Fibroblast of peridontal ligament (primary cell): Measurements from ENCODE around the gene SRPRB.

Source experiments
- DNase-seq: peaks from one replicate; pipeline ENCODE4 v3.0.0-alpha.2; 2010; ENCODE audit errors: extremely low read depth

Gene SRPRB

GRCh38 chr3:133866141-133866540 is 60.5 kb downstream of the SRPRB start:
- DNase-seq: no peak

GRCh38 chr3:133868186-133868585 is 62.6 kb downstream of the SRPRB start:
- DNase-seq: no peak

GRCh38 chr3:133868758-133869475 is 63.3 kb downstream of the SRPRB start:
- no peak for DNase-seq

GRCh38 chr3:133869586-133869985 is 64.0 kb downstream of the SRPRB start:
- no peak for DNase-seq

GRCh38 chr3:133870822-133871221 is 65.2 kb downstream of the SRPRB start:
- DNase-seq: no peak
